Common myeloid progenitor, CD34-positive (primary cell): Measurements from ENCODE around the gene ITPR2.
A peak's percentile ranks its signal among the peaks of the same experiment; 100 is the strongest.

Experiments
- CTCF ChIA-PET: fragments of 350-600 bp; sonication (Branson Sonifier 250); formaldehyde crosslinking; loops from one replicate; lab custom pipeline; 2021; ENCODE audit warnings: antibody characterized with exemption; lab: Charles Lee
- POLR2A ChIA-PET: fragments of 350-600 bp; sonication (Branson Sonifier 250); formaldehyde crosslinking; loops from one replicate; lab custom pipeline; 2021; ENCODE audit warnings: antibody characterized with exemption; lab: Charles Lee
- DNase-seq, 3 donors: peaks; one replicate each; pipeline versions ENCODE4 v3.0.0 to v3.0.0-alpha.2; 2013
- H3K27ac ChIP-seq, 2 experiments: 1 replicate in 1 of 2; 2 replicates in 1 of 2; pipeline ENCODE4 v1.7.0; 2013; ENCODE audit warnings: inconsistent platforms in 2 of 2, low read length in 2 of 2, mild to moderate bottlenecking in 2 of 2, low read depth in 1 of 2, moderate library complexity in 1 of 2; ENCODE audit not compliant: severe bottlenecking in 2 of 2, insufficient read depth in 1 of 2, poor library complexity in 1 of 2
- H3K27me3 ChIP-seq, 5 experiments: replicated peaks in 2 of 5; 1 replicate in 3 of 5; 2 replicates in 2 of 5; pipeline versions ENCODE4 v1.6.1 to v1.7.0; 2013; ENCODE audit warnings: low read length in 4 of 5, mild to moderate bottlenecking in 2 of 5, moderate library complexity in 2 of 5, inconsistent platforms in 1 of 5; ENCODE audit not compliant: insufficient read depth in 5 of 5, control insufficient read depth in 4 of 5
- H3K36me3 ChIP-seq, 4 experiments: 1 replicate in 2 of 4; 2 replicates in 2 of 4; pipeline versions ENCODE4 v1.6.1 to v1.7.0; 2013; ENCODE audit warnings: low read length in 3 of 4, control low read depth in 1 of 4, mild to moderate bottlenecking in 1 of 4; ENCODE audit not compliant: control insufficient read depth in 4 of 4, insufficient read depth in 4 of 4
- H3K4me1 ChIP-seq, 4 experiments: 1 replicate in 3 of 4; 2 replicates in 1 of 4; pipeline versions ENCODE4 v1.6.1 to v1.7.1; 2013; ENCODE audit warnings: low read length in 3 of 4, mild to moderate bottlenecking in 3 of 4, control low read depth in 1 of 4, inconsistent platforms in 1 of 4, moderate library complexity in 1 of 4; ENCODE audit not compliant: control insufficient read depth in 4 of 4, insufficient read depth in 4 of 4; ENCODE audit errors: control extremely low read depth in 1 of 4
- H3K4me3 ChIP-seq, 7 experiments: 1 replicate in 4 of 7; 2 replicates in 3 of 7; pipeline versions ENCODE4 v1.5.1 to v1.7.0; 2013; ENCODE audit warnings: mild to moderate bottlenecking in 7 of 7, low read length in 6 of 7, moderate library complexity in 6 of 7, inconsistent platforms in 2 of 7, low read depth in 2 of 7, control low read depth in 1 of 7; ENCODE audit not compliant: insufficient read depth in 4 of 7, control insufficient read depth in 1 of 7; ENCODE audit errors: extremely low read depth in 1 of 7
- H3K9me3 ChIP-seq, 5 experiments: 1 replicate in 4 of 5; 2 replicates in 1 of 5; pipeline versions ENCODE4 v1.6.1 to v1.7.1; 2013; ENCODE audit warnings: low read length in 4 of 5, mild to moderate bottlenecking in 2 of 5, inconsistent platforms in 1 of 5, low read depth in 1 of 5, moderate library complexity in 1 of 5; ENCODE audit not compliant: control insufficient read depth in 4 of 5, insufficient read depth in 2 of 5; ENCODE audit errors: control extremely low read depth in 1 of 5
- WGBS: methylation state at CpG from one replicate; pipeline ENCODE4 v1.1.5; 2013; ENCODE audit not compliant: insufficient coverage; 5-methylcytosine and 5-hydroxymethylcytosine counted together

Gene ITPR2

DNA sequence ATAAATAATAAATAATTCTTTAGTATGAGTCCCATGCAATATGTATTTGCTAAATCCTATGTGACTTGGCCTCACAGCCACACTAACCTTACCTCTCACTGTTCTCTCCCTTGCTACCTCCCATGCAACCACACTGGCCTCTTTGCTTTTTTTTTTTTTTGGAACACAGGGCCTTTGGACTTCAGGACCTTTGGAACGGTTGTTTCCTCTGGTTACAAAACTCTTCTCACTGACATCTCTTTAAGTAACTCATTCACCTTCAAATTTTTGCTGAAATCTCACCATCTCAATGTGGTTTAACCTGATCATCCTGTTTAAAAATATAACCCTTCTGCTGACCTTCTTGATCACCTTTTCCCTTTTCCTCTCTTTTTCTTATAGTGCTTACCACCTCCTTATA is 443.7 kb downstream of the ITPR2 start:
- ChIA-PET POLR2A (no interaction called here), CTCF (no interaction called here)
- H3K27me3 ChIP-seq = no peaks in the 10 kb centered on the region
- H3K9me3 ChIP-seq = peaks cover 0 to under 1% (median 0%) of the 10 kb centered on the region in 5 experiments
- no peak overlapping the region for H3K27ac ChIP-seq
- peaks cover 14 to 48% (median 25%) of the 10 kb centered on the region in 4 experiments for H3K36me3 ChIP-seq
- 100% methylated on average over 1 of the region's 1 CpG for WGBS
- H3K4me1 ChIP-seq = no peaks in the 10 kb centered on the region
- no peak overlapping the region for H3K4me3 ChIP-seq
- no peak for DNase-seq

DNA sequence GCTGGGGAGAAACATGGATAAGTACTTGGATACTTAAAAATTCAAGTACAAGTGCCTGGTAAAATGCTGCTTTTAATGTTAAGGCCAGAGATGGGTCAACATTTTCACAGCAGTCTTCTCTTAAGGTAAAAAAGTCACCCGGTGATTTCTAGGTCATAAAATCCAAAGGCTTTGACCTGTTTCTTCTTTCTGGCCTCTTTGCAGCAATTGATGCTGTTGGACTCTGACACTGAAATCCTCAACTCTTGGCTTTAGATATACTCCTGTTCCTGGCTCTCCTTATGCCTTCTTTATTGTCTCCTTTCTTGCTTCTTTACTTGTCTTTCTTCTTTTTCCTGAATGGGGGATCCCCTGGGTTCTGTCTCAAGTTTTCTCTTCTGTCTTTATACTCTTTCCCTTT is 448.5 kb downstream of the ITPR2 start:
- Histone ChIP-seq H3K36me3 (peaks cover 5 to 36% (median 24%) of the 10 kb centered on the region in 4 experiments), H3K4me3 (no peak overlapping the region), H3K27ac (no peak overlapping the region), H3K4me1 (no peaks in the 10 kb centered on the region), H3K27me3 (no peaks in the 10 kb centered on the region), H3K9me3 (peaks cover 0 to 2% (median 0%) of the 10 kb centered on the region in 5 experiments)
- DNase-seq = no peak
- CTCF ChIA-PET = no interaction called here
- POLR2A ChIA-PET = no interaction called here
- WGBS = 93% methylated on average over 1 of the region's 1 CpG

DNA sequence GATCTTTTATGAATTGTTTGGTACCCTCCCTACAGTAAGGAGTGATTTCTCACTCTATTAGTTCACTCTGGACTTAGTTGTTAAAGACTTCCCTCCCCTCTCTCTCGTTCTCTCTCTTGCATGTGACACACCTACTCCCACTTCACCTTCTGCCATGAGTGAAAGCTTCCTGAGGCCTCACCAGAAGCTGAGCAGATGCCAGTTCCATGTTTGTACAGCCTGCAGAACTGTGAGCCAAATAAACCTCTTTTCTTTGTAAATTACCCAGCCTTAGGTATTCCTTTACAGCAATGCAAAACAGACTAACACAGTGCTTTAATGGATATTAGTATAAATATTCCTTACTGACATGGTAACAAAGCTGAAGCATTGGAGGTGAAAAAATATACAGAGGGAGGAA is 450.0 kb downstream of the ITPR2 start:
- POLR2A ChIA-PET = no interaction called here
- peaks cover 5 to 36% (median 24%) of the 10 kb centered on the region in 4 experiments for H3K36me3 ChIP-seq
- H3K4me3 ChIP-seq = no peak overlapping the region
- CTCF ChIA-PET = no interaction called here
- H3K9me3 ChIP-seq = peaks cover 0 to 2% (median 0%) of the 10 kb centered on the region in 5 experiments
- no peak overlapping the region for H3K27ac ChIP-seq
- H3K4me1 ChIP-seq = peaks cover 5 to 11% (median 10%) of the 10 kb centered on the region in 4 experiments
- H3K27me3 ChIP-seq = no peaks in the 10 kb centered on the region
- DNase-seq = no peak
- 100% methylated on average over 1 of the region's 1 CpG for WGBS

DNA sequence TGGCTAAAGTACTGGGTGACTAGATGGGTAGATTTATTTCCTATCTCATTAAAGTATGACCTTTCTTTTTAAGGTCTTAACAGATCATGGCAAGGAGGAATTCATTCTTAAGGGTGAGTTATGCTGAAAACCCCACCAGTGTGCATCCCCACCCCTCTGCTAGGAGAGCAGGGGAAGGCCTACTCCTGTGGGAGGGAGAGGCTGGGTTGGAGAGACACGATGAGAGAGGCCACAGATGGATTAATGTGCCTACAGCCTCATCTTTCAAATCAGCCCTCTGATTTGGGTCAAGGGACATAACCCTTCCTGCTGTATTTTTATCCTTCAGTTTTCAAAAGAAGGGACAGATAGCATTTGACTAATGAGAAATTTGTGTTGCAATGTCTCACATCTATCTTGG is 452.1 kb downstream of the ITPR2 start:
- CTCF ChIA-PET = no interaction called here
- H3K27ac ChIP-seq = no peak overlapping the region
- H3K4me3 ChIP-seq = no peak overlapping the region
- DNase-seq = no peak
- WGBS = no CpG with 5 or more reads among the region's 1 CpG
- peaks cover 0 to 2% (median 0%) of the 10 kb centered on the region in 5 experiments for H3K9me3 ChIP-seq
- peaks cover 0 to 21% (median 15%) of the 10 kb centered on the region in 4 experiments for H3K36me3 ChIP-seq
- peaks cover 8 to 18% (median 12%) of the 10 kb centered on the region in 4 experiments for H3K4me1 ChIP-seq
- H3K27me3 ChIP-seq = no peaks in the 10 kb centered on the region
- POLR2A ChIA-PET = no interaction called here

DNA sequence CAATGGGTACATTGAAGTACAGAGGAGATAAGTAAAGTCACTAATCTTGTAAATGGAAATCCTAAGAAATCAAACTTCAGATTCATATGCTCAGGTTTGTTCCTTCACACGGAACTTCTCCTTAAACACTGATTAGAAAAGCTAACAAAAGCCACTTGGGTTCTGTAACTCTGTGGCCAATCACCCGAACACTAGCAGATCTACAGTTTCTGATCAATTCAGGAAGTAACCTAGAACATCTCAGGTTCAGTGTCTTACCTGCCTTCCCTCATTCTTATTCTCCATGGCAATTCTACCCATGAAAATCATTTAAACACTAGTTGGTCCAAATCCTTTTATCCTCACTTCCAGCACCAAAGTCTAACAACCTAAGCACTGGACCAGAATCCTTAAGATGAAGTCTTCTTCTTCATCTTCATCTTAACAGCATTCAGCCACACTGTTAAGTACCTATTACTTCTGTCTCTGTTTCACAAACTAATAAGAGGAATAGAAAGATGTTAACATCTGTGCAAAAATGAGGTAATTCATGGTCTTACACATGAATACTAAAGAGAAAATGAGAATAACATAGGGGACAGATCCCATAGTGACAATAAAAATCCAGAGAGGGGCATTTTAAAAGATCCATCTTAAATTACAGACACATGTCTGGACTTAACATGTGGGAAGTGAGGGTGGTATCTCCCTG is 453.1 kb downstream of the ITPR2 start:
- H3K27me3 ChIP-seq = no peaks in the 10 kb centered on the region
- DNase-seq = no peak
- no peak overlapping the region for H3K4me3 ChIP-seq
- H3K4me1 ChIP-seq = peaks cover 8 to 18% (median 12%) of the 10 kb centered on the region in 4 experiments
- peaks cover 0 to 18% (median 9%) of the 10 kb centered on the region in 4 experiments for H3K36me3 ChIP-seq
- H3K9me3 ChIP-seq = peaks cover 0 to 2% (median 0%) of the 10 kb centered on the region in 5 experiments
- ChIA-PET CTCF (interaction anchor here (1.3 to 1.4 kb wide), 2 partner anchors 177 to 261 kb away, joined by 3 to 5 read pairs; no protein-coding TSS in a partner anchor), POLR2A (no interaction called here)
- no peak overlapping the region for H3K27ac ChIP-seq
- 100% methylated on average over 2 of the region's 2 CpGs for WGBS

DNA sequence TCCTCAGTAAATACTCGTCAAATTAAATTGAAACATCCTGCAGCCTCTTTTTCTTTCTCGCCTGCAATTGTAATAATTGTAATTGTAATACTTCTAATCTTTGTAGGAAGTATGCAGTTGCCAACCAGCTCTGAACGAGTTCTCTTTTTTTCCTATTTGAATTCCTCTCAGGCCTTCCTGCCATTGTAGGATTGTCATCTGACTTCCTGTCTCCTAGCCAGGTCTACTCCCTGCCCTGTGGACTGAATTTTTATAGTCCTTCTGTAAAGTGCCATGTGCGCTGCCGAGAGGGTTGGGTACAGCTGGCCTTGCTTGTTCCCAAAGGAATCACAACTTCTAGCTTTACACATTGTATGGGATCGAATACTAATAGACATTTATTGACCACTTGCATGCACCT is 454.3 kb downstream of the ITPR2 start:
- ChIA-PET POLR2A (no interaction called here), CTCF (interaction anchor here (0.8 to 1.5 kb wide), 4 partner anchors 18 to 260 kb away, joined by 3 to 5 read pairs (median 4); no protein-coding TSS in a partner anchor)
- Histone ChIP-seq H3K9me3 (no peaks in the 10 kb centered on the region), H3K27me3 (no peaks in the 10 kb centered on the region), H3K36me3 (peaks cover 0 to 11% (median 7%) of the 10 kb centered on the region in 4 experiments), H3K4me1 (peaks cover 8 to 18% (median 12%) of the 10 kb centered on the region in 4 experiments), H3K27ac (no peak overlapping the region), H3K4me3 (peak overlapping the region in 3 of 7 experiments; percentile 2 to 36 (median 11))
- peak in 1 of 3 donors; percentile 43 for DNase-seq
- WGBS = 18% methylated on average over 4 of the region's 6 CpGs
